Stimulated activated CD4-positive, alpha-beta T cell treated with anti-CD3 and anti-CD28 coated beads, Interleukin-4, amount 100 ng/mL, for 48 hours (primary cell): ENCODE data around the gene TOP2B.
A peak's percentile ranks its signal among the peaks of the same experiment; 100 is the strongest.

ENCODE experiments used
- DNase-seq, 2 donors: peaks; one replicate each; pipeline ENCODE4 v3.0.0-alpha.2; 2020; ENCODE audit warnings: low read depth in 2 of 2

TOP2B gene

GRCh38 chr3:25673738-25674298 lies 9.1 kb upstream of the TOP2B start:
- no peak for DNase-seq

- DNase-seq = no peak
Measured at GRCh38 chr3:25665315-25666280, 891 bp upstream of the TOP2B start.

- peak; percentile 58 to 60 for DNase-seq
Measured at GRCh38 chr3:25663869-25664811, 567 bp downstream of the TOP2B start.

GRCh38 chr3:25663347-25663868 lies 1.3 kb downstream of the TOP2B start:
- peak in 1 of 2 donors; percentile 7 for DNase-seq

- no peak for DNase-seq
Measured at GRCh38 chr3:25662736-25663320, 1.9 kb downstream of the TOP2B start.

- DNase-seq = no peak
Measured at GRCh38 chr3:25661694-25662437, 2.8 kb downstream of the TOP2B start.

- no peak for DNase-seq
Measured at GRCh38 chr3:25658836-25659235, 5.9 kb downstream of the TOP2B start.

GRCh38 chr3:25657293-25657692 lies 7.4 kb downstream of the TOP2B start:
- DNase-seq = no peak

- no peak for DNase-seq
Measured at GRCh38 chr3:25655659-25656058, 9.0 kb downstream of the TOP2B start.

GRCh38 chr3:25654576-25654975 lies 10.1 kb downstream of the TOP2B start:
- DNase-seq = no peak

- no peak for DNase-seq
Measured at GRCh38 chr3:25653322-25653721, 11.4 kb downstream of the TOP2B start.

- no peak for DNase-seq
Measured at GRCh38 chr3:25652921-25653320, 11.8 kb downstream of the TOP2B start.

- no peak for DNase-seq
Measured at GRCh38 chr3:25648925-25649830, 15.5 kb downstream of the TOP2B start.

- DNase-seq = peak; percentile 74 to 89
Measured at GRCh38 chr3:25648107-25648535, 16.6 kb downstream of the TOP2B start.

GRCh38 chr3:25635038-25635437 lies 29.7 kb downstream of the TOP2B start:
- no peak for DNase-seq

GRCh38 chr3:25633919-25634318 lies 30.8 kb downstream of the TOP2B start:
- no peak for DNase-seq

GRCh38 chr3:25631989-25632388 lies 32.7 kb downstream of the TOP2B start:
- DNase-seq = no peak

- DNase-seq = no peak
Measured at GRCh38 chr3:25621087-25621486, 43.6 kb downstream of the TOP2B start.

GRCh38 chr3:25620493-25620892 lies 44.2 kb downstream of the TOP2B start:
- DNase-seq = no peak

GRCh38 chr3:25619382-25619781 lies 45.3 kb downstream of the TOP2B start:
- DNase-seq = no peak
